Epithelial cell of esophagus (primary cell): Measurements from ENCODE around the gene ANKRD33B.
A peak's percentile ranks its signal among the peaks of the same experiment; 100 is the strongest.

Source experiments
- DNase-seq: peaks from one replicate; pipeline ENCODE4 v3.0.0; 2010; ENCODE audit warnings: low read depth
- H3K4me3 ChIP-seq: 2 replicates; pipeline ENCODE4 v1.5.1; 2011; ENCODE audit warnings: mild to moderate bottlenecking, low read length, control low read depth
- TF ChIP-seq, protein P1 (sequence below): IDR thresholded peaks from 2 replicates; pipeline ENCODE4 v1.5.1; 2011; ENCODE audit warnings: low read depth, mild to moderate bottlenecking, low read length, control low read depth, inconsistent platforms; ENCODE audit not compliant: insufficient read depth; ENCODE audit errors: missing control alignments

ANKRD33B gene

DNA sequence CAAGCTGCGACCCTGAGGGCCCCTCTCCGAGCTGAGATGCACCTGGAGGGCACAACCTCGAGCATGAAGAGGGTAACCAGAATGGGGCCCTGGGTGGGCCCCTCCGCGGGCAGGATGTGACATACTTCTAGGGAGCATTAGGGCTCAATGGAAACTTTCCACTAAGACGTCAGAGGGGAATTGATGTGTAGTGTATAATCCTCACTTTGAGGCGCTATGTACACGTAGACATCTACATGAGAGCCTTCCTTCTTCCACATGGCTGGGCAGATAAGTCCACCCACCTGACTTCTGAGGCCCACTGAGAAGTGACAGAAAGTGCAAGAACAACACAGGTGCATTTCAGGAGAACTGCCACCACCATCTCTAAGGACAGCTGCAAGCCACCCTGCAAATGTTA, 136.1 kb downstream of the ANKRD33B start:
- H3K4me3 ChIP-seq = no peak overlapping the region
- TF ChIP-seq, protein P1, sequence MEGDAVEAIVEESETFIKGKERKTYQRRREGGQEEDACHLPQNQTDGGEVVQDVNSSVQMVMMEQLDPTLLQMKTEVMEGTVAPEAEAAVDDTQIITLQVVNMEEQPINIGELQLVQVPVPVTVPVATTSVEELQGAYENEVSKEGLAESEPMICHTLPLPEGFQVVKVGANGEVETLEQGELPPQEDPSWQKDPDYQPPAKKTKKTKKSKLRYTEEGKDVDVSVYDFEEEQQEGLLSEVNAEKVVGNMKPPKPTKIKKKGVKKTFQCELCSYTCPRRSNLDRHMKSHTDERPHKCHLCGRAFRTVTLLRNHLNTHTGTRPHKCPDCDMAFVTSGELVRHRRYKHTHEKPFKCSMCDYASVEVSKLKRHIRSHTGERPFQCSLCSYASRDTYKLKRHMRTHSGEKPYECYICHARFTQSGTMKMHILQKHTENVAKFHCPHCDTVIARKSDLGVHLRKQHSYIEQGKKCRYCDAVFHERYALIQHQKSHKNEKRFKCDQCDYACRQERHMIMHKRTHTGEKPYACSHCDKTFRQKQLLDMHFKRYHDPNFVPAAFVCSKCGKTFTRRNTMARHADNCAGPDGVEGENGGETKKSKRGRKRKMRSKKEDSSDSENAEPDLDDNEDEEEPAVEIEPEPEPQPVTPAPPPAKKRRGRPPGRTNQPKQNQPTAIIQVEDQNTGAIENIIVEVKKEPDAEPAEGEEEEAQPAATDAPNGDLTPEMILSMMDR = no peak
- DNase-seq = no peak

- TF ChIP-seq, protein P1 = no peak
- no peak overlapping the region for H3K4me3 ChIP-seq
- no peak for DNase-seq
These were observed 136.6 kb downstream of the ANKRD33B start for GRCh38 chr5:10700516-10700915.

GRCh38 chr5:10701567-10702039, 137.7 kb downstream of the ANKRD33B start:
- H3K4me3 ChIP-seq = no peak overlapping the region
- DNase-seq = peak; percentile 44
- TF ChIP-seq, protein P1 = peak; percentile 60

GRCh38 chr5:10702040-10702629, 138.3 kb downstream of the ANKRD33B start:
- TF ChIP-seq, protein P1 = no peak
- H3K4me3 ChIP-seq = no peak overlapping the region
- DNase-seq = peak; percentile 62

DNA sequence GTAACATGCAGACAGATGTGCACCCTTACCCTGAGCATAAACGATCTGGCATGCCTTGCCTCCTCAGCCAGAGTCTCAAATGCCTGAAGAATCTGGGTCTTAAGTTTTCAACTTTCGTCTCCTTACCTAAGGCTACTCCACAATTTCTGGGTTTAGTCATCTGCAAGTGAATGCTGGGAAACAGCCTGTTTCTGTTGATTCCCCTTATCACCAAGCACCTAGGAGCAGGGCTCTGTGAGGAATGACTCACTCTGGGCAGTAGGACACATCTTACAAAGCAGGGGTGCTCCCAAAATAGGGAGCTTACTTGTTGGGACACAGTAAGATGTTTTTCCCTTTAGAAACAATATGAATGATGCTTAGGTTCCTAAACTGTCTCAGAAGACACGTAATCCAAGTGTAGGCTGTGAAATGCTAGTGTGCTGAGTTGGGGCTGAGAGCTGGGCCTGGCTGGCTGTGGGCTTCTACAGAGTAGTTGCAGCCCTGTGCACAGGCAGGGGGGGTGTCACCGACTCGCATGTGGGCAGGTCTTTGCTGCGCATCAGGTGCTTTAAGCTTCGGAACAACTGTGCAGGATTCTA, 139.1 kb downstream of the ANKRD33B start:
- TF ChIP-seq, protein P1 = no peak

DNA sequence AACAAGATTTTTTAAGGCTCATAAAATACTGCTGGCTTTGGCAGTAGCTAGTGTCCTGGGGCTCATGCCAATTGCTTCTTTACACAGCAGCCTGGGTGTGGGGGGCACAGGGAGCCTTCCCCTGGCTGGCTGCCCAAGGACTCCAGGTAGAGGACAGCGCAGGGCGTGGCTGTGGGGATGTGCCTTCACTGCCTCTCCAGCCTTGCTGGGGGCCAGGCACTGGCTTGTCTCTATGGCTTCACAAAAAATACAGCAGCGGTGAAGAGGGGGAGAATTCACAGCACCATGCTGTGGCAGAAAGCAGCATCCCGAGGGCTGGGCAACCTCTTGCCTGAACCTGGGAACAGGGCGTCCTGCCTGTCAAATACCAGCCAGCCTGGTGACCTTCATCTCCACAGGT, 139.8 kb downstream of the ANKRD33B start:
- DNase-seq = no peak
- TF ChIP-seq, protein P1 = no peak
- no peak overlapping the region for H3K4me3 ChIP-seq

More for the DNA sequence above, 139.1 kb downstream of the ANKRD33B start:
- H3K4me3 ChIP-seq = no peak overlapping the region
- DNase-seq = peak; percentile 76

GRCh38 chr5:10704949-10705621, 141.2 kb downstream of the ANKRD33B start:
- TF ChIP-seq, protein P1 = no peak
- peak; percentile 54 for DNase-seq
- H3K4me3 ChIP-seq = no peak overlapping the region
